ENCODE results near the gene PRCP. TPM values are rescaled to one million over a fixed set of nuclear protein-coding genes. Genes with fewer than 3 reads are reported as not detected.

PRCP gene
- total and polyA plus RNA-seq, 2 donors (not counting 3 experiments of a cell fraction or from before 2014, with no cell fraction given) = 170 to 277 TPM

DNA sequence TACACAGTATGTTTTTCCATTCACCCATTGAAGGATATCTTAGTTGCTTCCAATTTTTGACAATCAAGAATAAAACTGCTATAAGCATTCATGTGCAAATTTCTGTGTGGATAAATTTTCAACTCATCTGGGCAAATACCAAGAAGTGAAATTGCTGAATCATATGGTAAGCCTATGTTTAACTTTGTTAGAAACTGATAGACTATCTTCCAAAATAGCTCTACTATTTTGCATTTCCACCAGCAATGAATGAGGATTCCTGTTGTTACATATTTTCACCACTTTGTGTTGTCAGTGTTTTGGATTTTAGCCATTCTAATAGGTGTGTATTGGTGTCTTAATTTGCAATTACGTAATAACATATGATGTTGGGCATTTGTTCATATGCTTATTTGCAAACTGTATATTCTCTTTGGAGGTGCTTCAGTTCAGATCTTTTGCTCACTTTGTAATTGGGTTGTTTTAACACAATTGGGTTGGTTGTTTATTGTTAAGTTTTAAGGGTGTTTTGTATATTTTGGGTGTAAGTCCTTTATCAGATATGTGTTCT is 117.3 kb downstream of the PRCP start:
- H3K27me3 ChIP-seq (ENCODE audit: control insufficient read depth in 2 of 2, insufficient read depth in 2 of 2, low read length in 2 of 2) = no peaks in the 10 kb centered on the region
- no peaks in the 10 kb centered on the region for H3K9me1 ChIP-seq (replicated peaks; ENCODE audit: control insufficient read depth, extremely low read depth, insufficient read depth, low read length)
- dilution Hi-C loops (cut with MboI; ENCODE audit: extremely low pct_ligation_motif_present, low sequenced_read_pairs) = no loop called here
- H3K4me3 ChIP-seq (replicated peaks in 1 of 3; ENCODE audit: insufficient read depth in 1 of 3, low read depth in 1 of 3, low read length in 3 of 3) = no peak overlapping the region
- no peak overlapping the region for H3K4me2 ChIP-seq (ENCODE audit: insufficient read depth, low read length)
- H4K20me1 ChIP-seq (replicated peaks; ENCODE audit: control insufficient read depth, extremely low read depth, insufficient read depth, low read length) = no peaks in the 10 kb centered on the region
- DNase-seq (ENCODE audit: low read depth, low spot score) = no peak
- no peaks in the 10 kb centered on the region for H3K36me3 ChIP-seq (ENCODE audit: control insufficient read depth in 2 of 2, extremely low read depth in 1 of 2, insufficient read depth in 2 of 2, low read length in 2 of 2)
- intact Hi-C loops (cut with micrococcal nuclease) = no loop called here
- ChIA-PET POLR2A (no interaction called here), CTCF (no interaction called here)
- H3K9me3 ChIP-seq (replicated peaks; ENCODE audit: control insufficient read depth, insufficient read depth, low read length) = no peaks in the 10 kb centered on the region
- H3K79me2 ChIP-seq (ENCODE audit: control insufficient read depth, insufficient read depth, low read length) = no peaks in the 10 kb centered on the region
- no TSS peak for BruUV-seq (replicated peaks)
- no peak overlapping the region for H3K27ac ChIP-seq (ENCODE audit: insufficient read depth, low read depth, low read length)
- H3K4me1 ChIP-seq (ENCODE audit: control insufficient read depth, extremely low read depth, insufficient read depth, low read length) = no peaks in the 10 kb centered on the region
- no peak for FAIRE-seq
- H2AFZ ChIP-seq (ENCODE audit: low read depth, low read length) = no peak overlapping the region
- H3K9ac ChIP-seq (replicated peaks; ENCODE audit: extremely low read depth, insufficient read depth, low read length) = no peak overlapping the region
- TF ChIP-seq FOS (IDR thresholded peaks at IDR 0.05; ENCODE audit: borderline replicate concordance, insufficient read depth, low read length) (no peak), POLR2AphosphoS5 (IDR thresholded peaks at IDR 0.05; ENCODE audit: insufficient read depth, low read depth, low read length) (no peak), POLR2A (IDR thresholded peaks at IDR 0.05; ENCODE audit: low read depth, low read length) (no peak), EZH2 (IDR thresholded peaks at IDR 0.05; ENCODE audit: borderline replicate concordance, low read depth, low read length, severe bottlenecking) (no peak), GATA2 (IDR thresholded peaks at IDR 0.05; ENCODE audit: insufficient read depth, insufficient read length, low read depth, low read length) (no peak), MYC (IDR thresholded peaks at IDR 0.05; ENCODE audit: low read depth, low read length) (no peak), JUN (IDR thresholded peaks at IDR 0.05; ENCODE audit: borderline replicate concordance, insufficient read depth, insufficient read length, low read depth) (no peak)
- TF ChIP-seq, protein P1, sequence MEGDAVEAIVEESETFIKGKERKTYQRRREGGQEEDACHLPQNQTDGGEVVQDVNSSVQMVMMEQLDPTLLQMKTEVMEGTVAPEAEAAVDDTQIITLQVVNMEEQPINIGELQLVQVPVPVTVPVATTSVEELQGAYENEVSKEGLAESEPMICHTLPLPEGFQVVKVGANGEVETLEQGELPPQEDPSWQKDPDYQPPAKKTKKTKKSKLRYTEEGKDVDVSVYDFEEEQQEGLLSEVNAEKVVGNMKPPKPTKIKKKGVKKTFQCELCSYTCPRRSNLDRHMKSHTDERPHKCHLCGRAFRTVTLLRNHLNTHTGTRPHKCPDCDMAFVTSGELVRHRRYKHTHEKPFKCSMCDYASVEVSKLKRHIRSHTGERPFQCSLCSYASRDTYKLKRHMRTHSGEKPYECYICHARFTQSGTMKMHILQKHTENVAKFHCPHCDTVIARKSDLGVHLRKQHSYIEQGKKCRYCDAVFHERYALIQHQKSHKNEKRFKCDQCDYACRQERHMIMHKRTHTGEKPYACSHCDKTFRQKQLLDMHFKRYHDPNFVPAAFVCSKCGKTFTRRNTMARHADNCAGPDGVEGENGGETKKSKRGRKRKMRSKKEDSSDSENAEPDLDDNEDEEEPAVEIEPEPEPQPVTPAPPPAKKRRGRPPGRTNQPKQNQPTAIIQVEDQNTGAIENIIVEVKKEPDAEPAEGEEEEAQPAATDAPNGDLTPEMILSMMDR (IDR thresholded peaks at IDR 0.05; ENCODE audit: extremely low read depth in 1 of 2, insufficient read depth in 1 of 2, low read depth in 1 of 2, low read length in 2 of 2) = no peak
- TF ChIP-seq, protein P2, sequence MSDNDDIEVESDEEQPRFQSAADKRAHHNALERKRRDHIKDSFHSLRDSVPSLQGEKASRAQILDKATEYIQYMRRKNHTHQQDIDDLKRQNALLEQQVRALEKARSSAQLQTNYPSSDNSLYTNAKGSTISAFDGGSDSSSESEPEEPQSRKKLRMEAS (IDR thresholded peaks at IDR 0.05; ENCODE audit: insufficient read depth, insufficient read length) = no peak

All from endothelial cell of umbilical vein (primary cell).